ENCODE measurements around the gene TRMO. TPM values are rescaled to one million over a fixed set of nuclear protein-coding genes. Genes with fewer than 3 reads are reported as not detected.

Gene TRMO
- total and polyA plus RNA-seq, 2 of the 8 experiments (the other 6 are each of a cell fraction or from before 2014, with no cell fraction given), result 4.6 to 5.6 TPM

DNA sequence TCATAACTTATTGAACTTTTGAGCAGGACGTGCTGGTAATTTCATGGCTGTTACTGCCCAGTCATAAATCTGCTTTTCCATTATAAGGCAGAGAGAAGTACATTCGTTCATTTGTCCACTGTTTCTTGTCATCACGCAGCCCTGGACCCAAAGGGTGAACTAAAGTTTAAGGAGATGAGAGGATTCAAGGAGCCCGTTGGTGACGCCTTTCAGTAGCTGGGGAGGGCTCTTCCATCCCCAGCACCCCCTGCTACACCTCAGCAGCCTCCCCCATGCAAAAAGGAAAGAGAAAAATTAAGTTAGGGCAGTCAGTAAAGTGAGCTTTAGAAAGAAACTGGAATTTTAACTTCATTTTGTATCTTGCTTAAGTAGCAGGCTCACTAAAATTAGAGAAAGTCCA lies 66.4 kb downstream of the TRMO start:
- whole genome bisulfite sequencing, 2 experiments (ENCODE audit: extremely low coverage in 1 of 2, insufficient coverage in 1 of 2, insufficient read length in 1 of 2, insufficient replicate concordance in 2 of 2, low coverage in 1 of 2, low lambda C conversion rate in 2 of 2, missing lambda C conversion rate in 1 of 2), result 13% methylated on average over 5 of the region's 5 CpGs; no CpG with 5 or more reads in 1 of the 2 experiments
- Histone ChIP-seq H3K9ac (replicated peaks in 1 of 4; ENCODE audit: extremely low read depth in 1 of 4, low read depth in 3 of 4, low read length in 3 of 4) (no peak overlapping the region), H2AFZ (ENCODE audit: low read length) (no peak overlapping the region), H3K79me1 (ENCODE audit: low read depth, low read length) (no peaks in the 10 kb centered on the region), H3K27ac (ENCODE audit: low read depth, low read length) (no peak overlapping the region), H2AK5ac (ENCODE audit: low read depth, low read length) (no peak overlapping the region), H3K23ac (ENCODE audit: insufficient read length) (no peak overlapping the region), H3K27me3 (replicated peaks in 1 of 4; ENCODE audit: control insufficient read depth in 3 of 4, extremely low read depth in 1 of 4, insufficient read depth in 3 of 4, low read length in 3 of 4) (peaks cover 94 to 100% (median 99%) of the 10 kb centered on the region in 4 experiments), H3K4ac (replicated peaks; ENCODE audit: insufficient read length, low read depth, low read length) (no peak overlapping the region), H3K14ac (ENCODE audit: insufficient read length) (no peak overlapping the region), H3K79me2 (ENCODE audit: control insufficient read depth in 1 of 2, insufficient read depth in 2 of 2, low read length in 2 of 2) (no peaks in the 10 kb centered on the region), H3K4me1 (replicated peaks in 1 of 4; ENCODE audit: control insufficient read depth in 3 of 4, insufficient read depth in 4 of 4, low read length in 3 of 4) (peaks cover 5 to 38% (median 22%) of the 10 kb centered on the region in 4 experiments), H4K5ac (ENCODE audit: insufficient read length, low read depth, low read length) (no peak overlapping the region), H2BK15ac (ENCODE audit: low read length) (no peak overlapping the region), H3K18ac (ENCODE audit: extremely low read depth, low read length) (no peak overlapping the region), H3K36me3 (ENCODE audit: control insufficient read depth in 2 of 4, insufficient read depth in 4 of 4, low read length in 3 of 4) (peaks cover 0 to 9% (median 0%) of the 10 kb centered on the region in 4 experiments; a peak in 1 of 8 replicates), H2BK12ac (ENCODE audit: low read depth, low read length) (no peak overlapping the region), H2BK20ac (ENCODE audit: low read length) (no peak overlapping the region), H4K8ac (ENCODE audit: extremely low read depth, insufficient read depth, low read length) (no peak overlapping the region), H4K91ac (replicated peaks; ENCODE audit: insufficient read length, low read length) (no peak overlapping the region), H2BK5ac (ENCODE audit: low read depth, low read length) (no peak overlapping the region), H3K9me3 (ENCODE audit: insufficient read depth in 2 of 2, low read depth in 1 of 2, low read length in 1 of 2) (no peaks in the 10 kb centered on the region), H3K4me3 (ENCODE audit: extremely low read depth in 1 of 4, insufficient read depth in 2 of 4, low read depth in 3 of 4, low read length in 4 of 4) (no peak overlapping the region), H3K4me2 (ENCODE audit: insufficient read depth in 1 of 2, low read depth in 2 of 2, low read length in 2 of 2) (peak overlapping the region in 1 of 2 experiments; percentile 72; a peak in 1 of 4 replicates), H3K56ac (replicated peaks; ENCODE audit: insufficient read length, low read depth, low read length) (no peak overlapping the region), H4K20me1 (replicated peaks in 1 of 2; ENCODE audit: control insufficient read depth in 1 of 2, insufficient read depth in 2 of 2, low read length in 2 of 2) (peaks cover 11 to 35% of the 10 kb centered on the region in 2 experiments), H2BK120ac (replicated peaks; ENCODE audit: low read depth, low read length) (no peak overlapping the region), H3K23me2 (ENCODE audit: low read depth, low read length) (peaks cover 14% of the 10 kb centered on the region; the same call in 1 of the 2 replicates)
- DNase-seq (ENCODE audit: low read depth in 1 of 2, low spot score in 2 of 2) (no peak), FAIRE-seq (no peak)
- TF ChIP-seq RNF2 (IDR thresholded peaks at IDR 0.05; ENCODE audit: borderline replicate concordance, low read depth, low read length, missing control alignments, poor library complexity, severe bottlenecking), result peak; percentile 44
- TF ChIP-seq BCL11A (IDR thresholded peaks at IDR 0.05; ENCODE audit: low read depth in 2 of 2, low read length in 2 of 2), result no peak
- no peak for TF ChIP-seq BRCA1 (IDR thresholded peaks at IDR 0.05; ENCODE audit: low read depth, low read length)
- TF ChIP-seq EZH2 (IDR thresholded peaks at IDR 0.05; ENCODE audit: low read depth, low read length, severe bottlenecking), result no peak
- peak; percentile 70; the same call in 1 of the 2 replicates for TF ChIP-seq CBX8 (IDR thresholded peaks at IDR 0.05; ENCODE audit: borderline replicate concordance, low read depth, low read length)
- no peak for TF ChIP-seq PHF8 (conservative IDR thresholded peaks at IDR 0.05; ENCODE audit: low read depth, low read length)
- ChIA-PET POLR2A (ENCODE audit: partially characterized antibody) (no interaction called here), CTCF (ENCODE audit: partially characterized antibody) (interaction anchor here (1.0 kb wide), 2 partner anchors 34 to 40 kb away, joined by 3 read pairs; no protein-coding TSS in a partner anchor)

All from H1 (cell line).